WI38 (cell line): ENCODE measurements around the gene GDPD2.

ENCODE experiments used
- H3K4me3 ChIP-seq: 2 replicates; pipeline ENCODE4 v1.5.1; 2011; ENCODE audit warnings: low read depth, mild to moderate bottlenecking, control low read depth, low read length
- TF ChIP-seq, protein P1 (sequence below): IDR thresholded peaks from 2 replicates; pipeline ENCODE4 v1.5.1; 2012; ENCODE audit warnings: low read depth, mild to moderate bottlenecking, control low read depth, low read length

GDPD2 gene

DNA sequence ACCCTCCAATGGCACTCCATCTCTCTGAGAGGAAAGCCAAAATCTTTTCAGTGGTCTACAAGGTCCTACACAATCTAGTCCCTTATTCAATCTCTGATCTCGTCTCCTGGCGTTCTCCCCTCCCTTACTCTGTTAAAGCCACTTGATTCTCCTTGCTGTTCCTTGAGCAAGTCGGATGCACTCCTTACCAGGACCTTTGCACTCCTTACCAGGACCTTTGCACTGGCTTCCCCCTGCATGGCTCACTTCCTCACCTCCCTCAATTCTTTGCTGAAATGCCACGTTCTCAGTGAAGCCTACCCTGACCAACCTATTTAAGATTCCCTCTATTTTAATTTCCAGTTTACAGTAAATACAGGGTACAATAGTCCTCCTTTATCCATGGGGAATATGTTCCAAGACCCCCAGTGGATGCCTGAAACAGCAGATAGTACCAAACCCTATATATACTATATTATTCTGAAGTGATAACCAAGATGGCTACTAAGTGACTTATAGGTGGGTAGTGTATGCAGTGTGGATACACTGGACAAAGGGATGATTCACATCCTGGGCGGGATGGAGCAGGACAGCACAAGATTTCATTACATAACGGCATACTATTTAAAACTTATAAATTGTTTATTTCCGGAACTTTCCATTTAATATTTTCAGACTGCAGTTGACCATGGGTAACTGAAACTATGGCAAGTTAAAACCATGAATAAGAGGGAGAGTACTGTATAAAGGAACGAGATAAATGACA, 15.0 kb downstream of the GDPD2 start:
- TF ChIP-seq, protein P1, sequence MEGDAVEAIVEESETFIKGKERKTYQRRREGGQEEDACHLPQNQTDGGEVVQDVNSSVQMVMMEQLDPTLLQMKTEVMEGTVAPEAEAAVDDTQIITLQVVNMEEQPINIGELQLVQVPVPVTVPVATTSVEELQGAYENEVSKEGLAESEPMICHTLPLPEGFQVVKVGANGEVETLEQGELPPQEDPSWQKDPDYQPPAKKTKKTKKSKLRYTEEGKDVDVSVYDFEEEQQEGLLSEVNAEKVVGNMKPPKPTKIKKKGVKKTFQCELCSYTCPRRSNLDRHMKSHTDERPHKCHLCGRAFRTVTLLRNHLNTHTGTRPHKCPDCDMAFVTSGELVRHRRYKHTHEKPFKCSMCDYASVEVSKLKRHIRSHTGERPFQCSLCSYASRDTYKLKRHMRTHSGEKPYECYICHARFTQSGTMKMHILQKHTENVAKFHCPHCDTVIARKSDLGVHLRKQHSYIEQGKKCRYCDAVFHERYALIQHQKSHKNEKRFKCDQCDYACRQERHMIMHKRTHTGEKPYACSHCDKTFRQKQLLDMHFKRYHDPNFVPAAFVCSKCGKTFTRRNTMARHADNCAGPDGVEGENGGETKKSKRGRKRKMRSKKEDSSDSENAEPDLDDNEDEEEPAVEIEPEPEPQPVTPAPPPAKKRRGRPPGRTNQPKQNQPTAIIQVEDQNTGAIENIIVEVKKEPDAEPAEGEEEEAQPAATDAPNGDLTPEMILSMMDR = no peak
- H3K4me3 ChIP-seq = no peak overlapping the region

DNA sequence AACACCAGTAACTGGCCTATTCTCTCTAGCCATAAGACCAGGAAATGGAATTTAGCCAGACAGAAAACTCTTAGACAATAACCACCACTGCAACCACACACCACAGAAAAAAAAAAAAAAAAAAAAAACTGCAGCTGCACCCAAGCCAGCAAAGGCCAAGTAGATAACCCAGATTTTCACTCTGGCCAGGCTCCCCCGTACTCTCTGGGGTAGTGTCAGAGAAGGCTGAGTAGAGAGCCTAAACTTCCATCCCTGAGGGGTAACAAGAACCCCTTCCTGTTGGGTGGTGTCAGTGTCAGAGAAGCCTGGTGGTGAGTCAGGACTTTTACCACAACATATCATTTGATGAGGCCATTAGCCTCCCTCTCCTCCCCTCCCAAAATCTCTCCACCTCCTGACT, 15.9 kb downstream of the GDPD2 start:
- TF ChIP-seq, protein P1 = no peak
- H3K4me3 ChIP-seq = no peak overlapping the region

DNA sequence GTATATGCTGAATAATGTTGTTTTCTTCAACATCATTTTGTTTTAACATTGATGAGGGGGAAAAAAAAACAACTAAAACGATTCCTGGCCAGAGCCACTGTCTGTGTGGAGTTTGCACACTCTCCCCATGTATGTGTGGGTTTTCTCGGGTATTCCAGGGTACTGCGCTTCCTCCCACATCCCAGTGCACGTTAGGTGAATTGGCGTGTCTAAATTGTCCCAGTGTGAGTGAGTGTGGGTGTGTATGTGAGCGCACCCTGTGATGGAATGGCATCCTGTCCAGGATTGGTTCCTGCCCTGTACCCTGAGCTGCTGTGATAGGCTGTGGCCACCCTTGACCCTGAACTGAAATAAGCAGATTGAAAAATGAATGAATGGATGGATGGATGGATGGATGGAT, 19.1 kb downstream of the GDPD2 start:
- TF ChIP-seq, protein P1 = no peak
- H3K4me3 ChIP-seq = no peak overlapping the region

DNA sequence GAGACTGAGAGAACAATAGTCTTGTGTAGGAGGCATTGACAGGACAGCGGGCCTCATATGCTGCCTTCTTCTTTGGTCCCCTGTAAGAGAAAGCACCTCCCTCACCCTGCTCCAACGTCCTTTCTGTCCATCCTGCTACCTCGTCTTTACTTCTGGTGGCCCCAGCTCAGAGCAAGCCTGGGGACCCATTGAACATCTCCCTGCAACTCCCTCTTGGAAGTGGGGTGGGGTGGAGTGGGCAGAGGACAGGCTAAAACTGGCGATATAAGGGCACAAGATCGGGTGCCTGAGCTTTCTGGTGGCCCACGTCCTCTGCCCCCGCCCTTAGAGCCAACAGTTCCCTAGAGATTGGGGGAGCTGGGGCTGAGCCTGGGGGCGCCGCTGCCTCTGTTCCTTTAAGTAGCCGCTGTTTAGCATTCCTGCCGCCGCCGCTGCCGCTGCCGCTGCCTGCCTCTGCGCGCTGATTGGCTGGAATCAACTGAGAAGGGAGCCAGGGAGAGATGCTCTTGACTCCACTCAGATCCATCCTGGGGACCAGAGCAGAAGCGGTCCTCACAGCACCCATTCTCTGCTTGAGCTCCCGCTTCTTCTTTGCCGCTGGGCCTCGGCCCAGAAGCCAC, 21.3 kb downstream of the GDPD2 start, which contains the start of gene DLG3:
TSS of gene DLG3 (plus strand) at position 510 of the 620 bp plus-strand sequence. CDS start 367 bp downstream, outside the sequence.
- 0 out of 2 replicates have a peak within 1 kb of the TSS, but pooled peaks have one; percentile 16 for H3K4me3 ChIP-seq
- TF ChIP-seq, protein P1 = no peak

DNA sequence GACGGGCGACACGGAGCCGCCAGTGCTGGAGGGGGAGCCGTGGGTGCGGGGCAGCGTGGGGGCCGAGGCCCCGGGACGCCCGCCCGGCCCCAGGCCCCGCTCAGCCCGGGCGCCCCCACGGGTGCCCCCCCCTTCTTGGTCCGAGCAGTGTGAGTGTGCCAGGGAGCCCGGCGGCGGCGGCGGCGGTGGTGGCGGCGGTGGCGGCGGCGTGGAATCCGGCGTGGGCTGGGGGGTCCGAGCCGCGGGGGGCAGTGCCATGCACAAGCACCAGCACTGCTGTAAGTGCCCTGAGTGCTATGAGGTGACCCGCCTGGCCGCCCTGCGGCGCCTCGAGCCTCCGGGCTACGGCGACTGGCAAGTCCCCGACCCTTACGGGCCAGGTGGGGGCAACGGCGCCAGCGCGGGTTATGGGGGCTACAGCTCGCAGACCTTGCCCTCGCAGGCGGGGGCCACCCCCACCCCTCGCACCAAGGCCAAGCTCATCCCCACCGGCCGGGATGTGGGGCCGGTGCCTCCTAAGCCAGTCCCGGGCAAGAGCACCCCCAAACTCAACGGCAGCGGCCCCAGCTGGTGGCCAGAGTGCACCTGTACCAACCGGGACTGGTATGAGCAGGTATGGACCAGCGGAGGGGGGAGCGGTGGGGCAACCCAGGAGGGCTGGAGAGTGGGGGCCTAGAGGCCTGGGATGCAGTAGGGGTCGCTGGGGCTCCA, 22.0 kb downstream of the GDPD2 start:
- TF ChIP-seq, protein P1 = no peak
- 0 out of 2 replicates have a peak overlapping the region, but pooled peaks have one; percentile 16 for H3K4me3 ChIP-seq

DNA sequence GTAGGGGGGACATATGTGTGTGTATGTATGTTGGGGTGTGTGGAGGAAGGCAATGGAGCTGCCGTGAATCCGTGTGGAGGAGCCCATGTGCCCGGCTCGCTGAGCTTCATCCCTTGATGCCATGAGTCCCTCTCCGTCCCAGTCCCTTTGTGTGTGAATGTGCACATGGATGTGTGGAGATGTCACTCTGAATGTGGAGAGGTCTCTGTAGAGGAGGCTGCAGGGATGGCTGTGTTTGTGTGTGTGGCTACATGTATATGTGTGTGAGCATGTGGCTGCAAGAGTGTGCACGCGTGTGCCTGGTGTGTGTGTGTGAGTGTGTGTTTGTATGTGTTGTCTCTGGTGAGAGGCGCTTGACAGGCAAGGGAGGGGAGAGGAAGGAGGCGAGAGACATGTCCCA, 22.8 kb downstream of the GDPD2 start:
- H3K4me3 ChIP-seq = no peak overlapping the region
- TF ChIP-seq, protein P1 = no peak
